GM12878 (cell line): ENCODE data around the gene SEC24C. TPM values are rescaled to one million over a fixed set of nuclear protein-coding genes. Genes with fewer than 3 reads are reported as not detected.
"Not testable (repeated sequence)": the region's sequence is repeated elsewhere in the genome, so short reads cannot be mapped to it uniquely, and the experiment has no call there.

Experiments used
- ATAC-seq: fragments of 200-7000 bp; cut with Tn5 transposase; 3 replicates; pipeline ENCODE4 v1.9.1; 2020; ENCODE audit warnings: mild to moderate bottlenecking, moderate library complexity
- BruUV-seq: library from RNA; stranded (reverse); fragments of 400-500 nt; replicated peaks from 2 replicates; lab custom pipeline; 2021; lab: Mats Ljungman, UMichigan
- CTCF ChIA-PET: fragments of 300-600 bp; sonication (Branson Sonifier 250); formaldehyde crosslinking; extraction: SDS; loops from one replicate; lab custom pipeline; 2021; ENCODE audit warnings: inconsistent platforms; lab: Yijun Ruan, JAX
- POLR2A ChIA-PET: fragments of 350-600 bp; formaldehyde crosslinking; extraction: SDS; loops from one replicate; lab custom pipeline; 2021; ENCODE audit warnings: inconsistent platforms; lab: Charles Lee
- RAD21 ChIA-PET: fragments of 300-600 bp; sonication (Branson Sonifier 250); formaldehyde crosslinking; loops from one replicate; lab custom pipeline; 2023; ENCODE audit warnings: antibody characterized with exemption; ENCODE audit not compliant: unreplicated experiment; lab: Charles Lee
- SMC1A ChIA-PET: fragments of 300-600 bp; sonication (Branson Sonifier 250); formaldehyde crosslinking; loops from one replicate; lab custom pipeline; 2023; ENCODE audit not compliant: unreplicated experiment, uncharacterized antibody; lab: Charles Lee
- DNase-seq: peaks from one replicate; pipeline ENCODE4 v3.0.0-alpha.2; 2011; ENCODE audit warnings: low read depth, low spot score
- FAIRE-seq: peaks from 3 replicates; lab custom pipeline; 2011; peaks lifted over from hg19 to GRCh38; lab: Jason Lieb, UNC
- H2AFZ ChIP-seq: 2 replicates; pipeline ENCODE4 v1.6.0; 2011; ENCODE audit warnings: low read depth, low read length, control low read depth; ENCODE audit not compliant: control insufficient read depth
- H3K27ac ChIP-seq: 2 replicates; pipeline ENCODE4 v1.5.1; 2011; ENCODE audit warnings: control low read depth; ENCODE audit not compliant: control insufficient read depth, insufficient read depth
- H3K27me3 ChIP-seq, 2 experiments: replicated peaks in 1 of 2; 2 replicates each; pipeline versions ENCODE4 v1.6.0 to v1.6.1; 2011; ENCODE audit warnings: low read length in 1 of 2; ENCODE audit not compliant: control insufficient read depth in 2 of 2, insufficient read depth in 2 of 2
- H3K36me3 ChIP-seq, 2 experiments: 2 replicates each; pipeline ENCODE4 v1.5.1; 2011; ENCODE audit warnings: low read length in 1 of 2; ENCODE audit not compliant: control insufficient read depth in 2 of 2, insufficient read depth in 2 of 2
- H3K4me1 ChIP-seq: 2 replicates; pipeline ENCODE4 v1.6.1; 2011; ENCODE audit warnings: mild to moderate bottlenecking, low read length, moderate library complexity, mixed read lengths; ENCODE audit not compliant: control insufficient read depth, insufficient read depth
- H3K4me2 ChIP-seq: 2 replicates; pipeline ENCODE4 v1.6.0; 2011; ENCODE audit warnings: control low read depth; ENCODE audit not compliant: control insufficient read depth, insufficient read depth
- H3K4me3 ChIP-seq: fragments of 200-600 bp; sonication (generic); 2 replicates; pipeline ENCODE4 v1.5.1; 2016
- H3K79me2 ChIP-seq: 2 replicates; pipeline ENCODE4 v1.6.0; 2011; ENCODE audit warnings: low read length; ENCODE audit not compliant: control insufficient read depth, insufficient read depth
- H3K9ac ChIP-seq: 2 replicates; pipeline ENCODE4 v1.8.0; 2011; ENCODE audit warnings: low read length, control low read depth, mixed read lengths; ENCODE audit not compliant: control insufficient read depth, insufficient read depth
- H3K9me3 ChIP-seq: replicated peaks from 3 replicates; pipeline ENCODE4 v1.5.1; 2011; ENCODE audit warnings: mild to moderate bottlenecking, low read length; ENCODE audit not compliant: control insufficient read depth, insufficient read depth
- H4K20me1 ChIP-seq: 2 replicates; pipeline ENCODE4 v1.6.0; 2011; ENCODE audit not compliant: control insufficient read depth, insufficient read depth
- BHLHE40 ChIP-seq, 2 experiments: fragments of 450-650 bp in 1 of 2; IDR thresholded peaks; 2 replicates each; pipeline ENCODE4 v1.6.1; 2011 to 2017; ENCODE audit warnings: low read depth in 2 of 2, borderline replicate concordance in 1 of 2, improper control_type of control experiment in 1 of 2, low read length in 1 of 2, mild to moderate bottlenecking in 1 of 2
- CREM ChIP-seq: IDR thresholded peaks from 2 replicates; pipeline ENCODE4 v1.6.1; 2014; ENCODE audit warnings: antibody characterized with exemption, low read depth
- ESRRA ChIP-seq: IDR thresholded peaks from 2 replicates; pipeline ENCODE4 v1.6.1; 2012; ENCODE audit warnings: mild to moderate bottlenecking, low read length, improper control_type of control experiment
- HDAC6 ChIP-seq: fragments of 200-600 bp; sonication (generic); IDR thresholded peaks from one replicate; pipeline ENCODE4 v1.8.0; 2017; ENCODE audit warnings: antibody characterized with exemption; ENCODE audit not compliant: unreplicated experiment
- RELA ChIP-seq: fragments of 450-650 bp; IDR thresholded peaks from 2 replicates; pipeline ENCODE4 v1.8.0; 2014; ENCODE audit warnings: borderline replicate concordance; ENCODE audit not compliant: partially characterized antibody
- SMAD5 ChIP-seq: IDR thresholded peaks from 2 replicates; pipeline ENCODE4 v1.6.1; 2016; ENCODE audit warnings: antibody characterized with exemption, low read depth
- STAT1 ChIP-seq: fragments of 450-650 bp; conservative IDR thresholded peaks from 2 replicates; pipeline ENCODE4 v1.6.1; 2014; ENCODE audit warnings: antibody characterized with exemption, mild to moderate bottlenecking
- WGBS: methylation state at CpG from one replicate; pipeline ENCODE4 v1.1.6; 2016; ENCODE audit warnings: low lambda C conversion rate; ENCODE audit not compliant: insufficient replicate concordance, insufficient coverage; ENCODE audit errors: missing lambda C conversion rate; 5-methylcytosine and 5-hydroxymethylcytosine counted together
- in situ Hi-C: fragments of 300-500 bp; cut with MboI; formaldehyde crosslinking; loops from 9 replicates; pipeline ENCODE4 v1.14.3; 2018; ENCODE audit warnings: mixed read lengths
- intact Hi-C: fragments of 100-400 bp; cut with micrococcal nuclease; formaldehyde crosslinking; loops from one replicate; pipeline ENCODE4 v1.14.2; 2022; ENCODE audit not compliant: unreplicated experiment
- polyA plus RNA-seq, 11 experiments: library from polyadenylated mRNA; depleted of rRNA in 4 of 11; unstranded in 6 of 11; stranded (reverse) in 5 of 11; fragments of >200 nt; fragmentation: Nextera tagmentation in 4 of 11; fragmentation: Illumina TruSeq in 1 of 11; extraction: Ambion mirVana in 4 of 11; extraction: Trizol in 1 of 11; gene quantifications; 1 replicate in 1 of 11; 2 replicates in 10 of 11; pipeline versions ENCODE4 v1.2.1 to v1.2.3, GENCODE V29; 2011 to 2016; ENCODE audit warnings: inconsistent platforms in 2 of 11, missing spikeins in 2 of 11, low read depth in 1 of 11
- total RNA-seq, 4 experiments: library from RNA; depleted of rRNA in 3 of 4; stranded (reverse); fragments of >200 nt in 3 of 4; fragmentation: Illumina TruSeq in 1 of 4; extraction: Trizol in 1 of 4; gene quantifications; 2 replicates each; pipeline versions ENCODE4 v1.2.1 to v1.2.3, GENCODE V29; 2013 to 2021
- TF ChIP-seq, protein P1 (sequence below): fragments of 450-650 bp; IDR thresholded peaks from 2 replicates; pipeline ENCODE4 v1.6.1; 2017; ENCODE audit warnings: mild to moderate bottlenecking, moderate library complexity

The SEC24C gene
- total and polyA plus RNA-seq, 10 of the 15 experiments (the other 5 are each of a cell fraction or from before 2014, with no cell fraction given) = 12.7 to 117 (median 73.8) TPM

DNA sequence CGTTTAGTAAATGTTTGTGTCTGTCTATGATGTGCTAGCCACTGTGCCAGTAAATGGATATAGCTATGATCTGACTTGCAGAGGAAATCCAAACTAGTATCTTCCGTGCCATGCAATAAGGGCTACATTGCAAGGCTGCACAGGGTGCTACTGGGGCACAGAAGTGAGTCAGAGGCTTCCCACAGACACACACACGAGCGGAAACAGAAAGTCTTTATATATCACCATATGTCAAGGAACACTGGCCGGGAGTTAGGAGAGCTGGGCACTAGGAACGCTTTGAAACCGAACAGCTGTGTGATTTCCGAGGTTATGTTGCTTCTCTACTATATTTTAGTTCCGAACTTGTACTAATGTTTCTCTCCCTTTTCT is 14.4 kb upstream of the SEC24C start:
- FAIRE-seq, in situ Hi-C loops, H3K27me3 ChIP-seq, H3K36me3 ChIP-seq, H3K9me3 ChIP-seq, H4K20me1 ChIP-seq, DNase-seq, H3K4me1 ChIP-seq: not testable (repeated sequence)
- ChIA-PET RAD21 (interaction anchor here (1.0 to 3.1 kb wide), 8 partner anchors 10 to 162 kb away, joined by 3 to 25 read pairs (median 10); partner anchors contain the start of genes CHCHD1 and SEC24C), CTCF (interaction anchor here (2.0 to 2.2 kb wide), 3 partner anchors 13 to 76 kb away, joined by 4 to 14 read pairs (median 7); a partner anchor contains a TSS), POLR2A (interaction anchor here (1.0 to 3.7 kb wide), 6 partner anchors 13 to 372 kb away, joined by 3 to 38 read pairs (median 4); partner anchors contain the start of genes CFAP70 and SEC24C), SMC1A (interaction anchor here (1.5 to 4.7 kb wide), 5 partner anchors 14 to 106 kb away, joined by 3 to 35 read pairs (median 6); partner anchors contain the start of gene SEC24C)
- H3K27ac ChIP-seq = peak overlapping the region; percentile 67
- WGBS = 1% methylated on average over 9 of the region's 9 CpGs
- TSS peak; percentile 82 for BruUV-seq
- H3K4me2 ChIP-seq = peak overlapping the region; percentile 44
- H3K9ac ChIP-seq = peak overlapping the region; percentile 79
- intact Hi-C loops = loop anchor here (1.0 kb wide), 1 partner anchor 15 kb away; the partner anchor contains the start of gene SEC24C
- peak; percentile 11; the same call in 2 of the 3 replicates for ATAC-seq
- peaks cover 24% of the 10 kb centered on the region for H3K79me2 ChIP-seq
- H2AFZ ChIP-seq = peak overlapping the region; percentile 95
- TF ChIP-seq HDAC6 = peak; percentile 7
- TF ChIP-seq, all 136 proteins: peak for 1; not testable (repeated sequence) for 135
- peak overlapping the region; percentile 80 for H3K4me3 ChIP-seq

DNA sequence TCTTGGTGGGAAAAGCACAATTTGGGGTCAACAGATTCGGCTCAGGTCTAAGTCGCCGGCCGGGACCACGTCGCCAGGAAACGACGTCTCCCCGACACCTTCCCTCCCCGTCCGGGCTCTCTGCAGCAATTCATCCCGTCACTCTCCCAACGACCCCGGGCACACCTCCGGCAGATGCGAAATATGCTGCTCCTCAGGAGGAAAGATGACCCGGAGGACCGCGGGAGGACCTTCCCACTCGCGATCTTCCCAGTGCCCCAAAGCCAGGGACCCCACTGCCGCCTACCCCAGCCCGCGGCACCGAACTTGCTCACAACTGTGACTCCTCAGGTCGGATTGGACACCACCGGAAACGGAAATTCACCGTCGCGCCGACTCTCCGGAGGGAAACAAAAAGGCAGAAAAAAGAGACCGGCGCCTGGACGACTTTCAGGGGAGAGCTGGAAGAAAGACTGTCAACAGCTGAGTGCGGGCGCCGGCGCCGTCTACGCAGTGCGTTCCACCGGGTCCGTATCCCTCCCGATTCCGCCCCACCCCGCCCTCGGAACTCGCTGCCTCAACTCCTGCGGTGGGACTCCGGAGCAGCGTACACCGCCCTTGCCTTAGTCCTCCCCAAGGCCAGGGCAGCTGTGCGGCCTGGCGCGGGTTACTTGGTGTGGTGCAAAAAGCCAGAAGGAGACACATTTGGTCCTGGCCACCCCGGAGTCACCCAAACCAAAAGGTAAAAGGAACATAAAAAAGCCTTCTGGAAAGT is 13.8 kb upstream of the SEC24C start:
- ATAC-seq (peak; percentile 95), DNase-seq (peak; percentile 68), FAIRE-seq (peak; percentile 83)
- intact Hi-C loops = loop anchor here (1.0 kb wide), 1 partner anchor 14 kb away; the partner anchor contains the start of gene SEC24C
- Histone ChIP-seq H2AFZ (peak overlapping the region; percentile 95), H3K36me3 (no peaks in the 10 kb centered on the region; a peak in 2 of 4 replicates), H3K4me2 (peak overlapping the region; percentile 44; the same call in 1 of the 2 replicates), H3K9me3 (no peaks in the 10 kb centered on the region), H3K4me1 (no peaks in the 10 kb centered on the region; the same call in 1 of the 2 replicates), H3K27ac (peak overlapping the region; percentile 67), H3K79me2 (peaks cover 24% of the 10 kb centered on the region), H3K27me3 (no peaks in the 10 kb centered on the region), H3K4me3 (peak overlapping the region; percentile 80), H4K20me1 (no peaks in the 10 kb centered on the region), H3K9ac (peak overlapping the region; percentile 79)
- in situ Hi-C loops = no loop called here
- ChIA-PET SMC1A (interaction anchor here (0.7 to 4.7 kb wide), 11 partner anchors 13 to 149 kb away, joined by 3 to 35 read pairs (median 6); partner anchors contain the start of genes CHCHD1 and SEC24C), CTCF (interaction anchor here (0.9 to 2.2 kb wide), 7 partner anchors 9 to 76 kb away, joined by 3 to 14 read pairs (median 3); a partner anchor contains a TSS), POLR2A (interaction anchor here (0.8 to 3.7 kb wide), 10 partner anchors 13 to 372 kb away, joined by 3 to 38 read pairs (median 4); partner anchors contain the start of genes CFAP70 and SEC24C), RAD21 (interaction anchor here (0.6 to 3.1 kb wide), 13 partner anchors 10 to 161 kb away, joined by 3 to 25 read pairs (median 6); partner anchors contain the start of genes CHCHD1, SEC24C and ZSWIM8)
- under 1% methylated on average over 58 of the region's 58 CpGs for WGBS
- BruUV-seq = no TSS peak
- TF ChIP-seq, protein P1, sequence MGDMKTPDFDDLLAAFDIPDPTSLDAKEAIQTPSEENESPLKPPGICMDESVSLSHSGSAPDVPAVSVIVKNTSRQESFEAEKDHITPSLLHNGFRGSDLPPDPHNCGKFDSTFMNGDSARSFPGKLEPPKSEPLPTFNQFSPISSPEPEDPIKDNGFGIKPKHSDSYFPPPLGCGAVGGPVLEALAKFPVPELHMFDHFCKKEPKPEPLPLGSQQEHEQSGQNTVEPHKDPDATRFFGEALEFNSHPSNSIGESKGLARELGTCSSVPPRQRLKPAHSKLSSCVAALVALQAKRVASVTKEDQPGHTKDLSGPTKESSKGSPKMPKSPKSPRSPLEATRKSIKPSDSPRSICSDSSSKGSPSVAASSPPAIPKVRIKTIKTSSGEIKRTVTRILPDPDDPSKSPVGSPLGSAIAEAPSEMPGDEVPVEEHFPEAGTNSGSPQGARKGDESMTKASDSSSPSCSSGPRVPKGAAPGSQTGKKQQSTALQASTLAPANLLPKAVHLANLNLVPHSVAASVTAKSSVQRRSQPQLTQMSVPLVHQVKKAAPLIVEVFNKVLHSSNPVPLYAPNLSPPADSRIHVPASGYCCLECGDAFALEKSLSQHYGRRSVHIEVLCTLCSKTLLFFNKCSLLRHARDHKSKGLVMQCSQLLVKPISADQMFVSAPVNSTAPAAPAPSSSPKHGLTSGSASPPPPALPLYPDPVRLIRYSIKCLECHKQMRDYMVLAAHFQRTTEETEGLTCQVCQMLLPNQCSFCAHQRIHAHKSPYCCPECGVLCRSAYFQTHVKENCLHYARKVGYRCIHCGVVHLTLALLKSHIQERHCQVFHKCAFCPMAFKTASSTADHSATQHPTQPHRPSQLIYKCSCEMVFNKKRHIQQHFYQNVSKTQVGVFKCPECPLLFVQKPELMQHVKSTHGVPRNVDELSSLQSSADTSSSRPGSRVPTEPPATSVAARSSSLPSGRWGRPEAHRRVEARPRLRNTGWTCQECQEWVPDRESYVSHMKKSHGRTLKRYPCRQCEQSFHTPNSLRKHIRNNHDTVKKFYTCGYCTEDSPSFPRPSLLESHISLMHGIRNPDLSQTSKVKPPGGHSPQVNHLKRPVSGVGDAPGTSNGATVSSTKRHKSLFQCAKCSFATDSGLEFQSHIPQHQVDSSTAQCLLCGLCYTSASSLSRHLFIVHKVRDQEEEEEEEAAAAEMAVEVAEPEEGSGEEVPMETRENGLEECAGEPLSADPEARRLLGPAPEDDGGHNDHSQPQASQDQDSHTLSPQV = no peak
- TF ChIP-seq SMAD5 (peak; percentile 65; the same call in 1 of the 2 replicates), ESRRA (0 out of 2 replicates have a peak, but pooled peaks have one; percentile 45), RELA (peak; percentile 59), BHLHE40 (IDR thresholded peaks at IDR 0.05; ENCODE audit: borderline replicate concordance in 1 of 2, low read depth in 2 of 2, low read length in 1 of 2) (peak; percentile 9 to 18; a peak in 1 of 4 replicates), CREM (peak; percentile 91), STAT1 (peak; percentile 74; the same call in 1 of the 2 replicates)
